HG03457 (cell line): ENCODE results near the gene ITGB7.

ENCODE experiments used
- ATAC-seq: cut with Tn5 transposase; IDR thresholded peaks from one replicate; pipeline ENCODE4 v1.9.1; 2021; ENCODE audit warnings: moderate number of reproducible peaks; ENCODE audit not compliant: unreplicated experiment

The ITGB7 gene

DNA sequence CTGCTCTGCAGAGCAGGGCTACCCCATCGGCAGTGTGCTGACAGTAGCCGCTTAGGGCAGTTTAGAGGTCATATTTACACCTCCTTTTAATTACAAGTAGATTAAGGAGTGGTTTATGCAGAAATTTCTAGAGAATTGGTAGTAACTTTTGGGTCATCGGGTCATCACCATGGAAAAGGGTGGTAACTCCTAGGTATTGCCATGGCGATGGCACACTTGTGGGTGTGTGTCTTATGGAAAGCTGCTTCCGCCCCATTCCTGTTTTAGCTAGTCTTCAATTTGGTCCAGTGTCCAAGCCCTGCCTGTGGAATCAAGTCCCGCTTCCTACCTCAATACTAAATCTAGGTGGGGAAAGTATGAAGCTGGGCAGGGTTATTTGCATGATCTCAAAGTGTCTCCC, 56.0 kb downstream of the ITGB7 start:
- no peak for ATAC-seq

- ATAC-seq = no peak
Measured at GRCh38 chr12:53147653-53148052, 59.4 kb downstream of the ITGB7 start.

- ATAC-seq = no peak
Measured at GRCh38 chr12:53147181-53147580, 59.9 kb downstream of the ITGB7 start.

DNA sequence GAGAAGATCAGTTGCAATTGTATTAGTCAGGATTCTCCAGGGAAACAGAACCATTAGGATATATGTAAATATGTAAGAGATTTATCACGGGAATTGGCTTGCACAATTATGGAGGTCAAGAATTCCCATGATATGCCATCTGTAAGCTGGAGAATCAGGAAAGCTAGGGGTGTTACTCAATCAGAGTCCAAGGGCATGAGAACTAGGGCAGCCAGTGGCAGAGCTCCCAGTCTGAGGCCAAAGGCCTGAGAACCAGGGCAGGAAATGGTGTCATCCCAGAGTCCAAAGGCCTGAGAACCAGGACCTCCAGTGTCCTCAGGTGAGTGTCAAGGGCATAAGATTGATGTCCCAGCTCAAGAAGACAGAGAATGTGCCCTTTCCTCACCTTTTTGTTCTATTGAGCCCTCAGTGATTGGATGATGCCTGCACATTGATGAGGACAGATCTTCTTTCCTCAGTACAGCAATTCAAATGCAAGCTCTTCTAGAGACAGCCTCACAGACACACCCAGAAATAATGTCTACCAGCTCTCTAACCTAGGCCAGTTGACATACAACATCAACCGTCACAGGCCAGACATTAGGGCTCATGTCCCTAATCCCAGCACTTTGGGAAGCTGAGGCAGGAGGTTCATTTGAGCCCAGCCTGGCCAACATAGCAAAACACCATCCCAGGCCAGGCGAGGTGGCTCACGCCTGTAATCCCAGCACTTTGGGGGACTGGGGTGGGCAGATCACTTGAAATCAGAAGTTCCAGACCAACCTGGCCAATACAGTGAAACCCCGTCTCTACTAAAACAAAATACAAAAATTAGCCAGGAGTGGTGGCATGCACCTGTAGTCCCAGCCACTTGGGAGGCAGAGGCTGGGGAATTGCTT, 61.4 kb downstream of the ITGB7 start:
- ATAC-seq = no peak

DNA sequence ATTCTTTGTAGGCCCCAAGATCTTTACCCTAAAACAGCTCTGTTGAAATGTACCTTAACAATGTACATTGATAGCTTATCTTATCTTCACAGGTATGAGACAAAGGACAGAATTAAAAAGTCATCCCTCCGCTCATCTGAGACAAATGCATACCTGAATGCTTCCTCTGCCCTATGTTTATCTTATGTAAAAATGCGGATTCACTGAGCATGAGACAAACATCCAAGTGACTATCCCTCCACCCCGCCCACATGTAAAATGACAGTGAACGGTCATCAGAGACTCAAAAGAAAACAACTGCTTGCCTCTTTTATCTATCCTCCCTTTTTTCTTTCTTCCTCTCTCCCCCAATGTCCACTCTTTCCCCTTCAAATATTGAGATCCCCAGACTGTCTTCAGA, 63.7 kb downstream of the ITGB7 start:
- ATAC-seq = no peak
